HG03045 (cell line): ENCODE results near the gene MYL4.
"Not testable (repeated sequence)": the region's sequence is repeated elsewhere in the genome, so short reads cannot be mapped to it uniquely, and the experiment has no call there.

Experiments used
- ATAC-seq: cut with Tn5 transposase; IDR thresholded peaks from one replicate; pipeline ENCODE4 v1.9.1; 2021; ENCODE audit warnings: mild to moderate bottlenecking, moderate library complexity; ENCODE audit not compliant: unreplicated experiment

The MYL4 gene

GRCh38 chr17:47219621-47220475 lies 10.7 kb downstream of the MYL4 start:
- ATAC-seq: no peak

- ATAC-seq: no peak
Observed at GRCh38 chr17:47220531-47220999, 11.4 kb downstream of the MYL4 start.

- no peak for ATAC-seq
Observed at GRCh38 chr17:47221154-47221553, 12.0 kb downstream of the MYL4 start.

- no peak for ATAC-seq
Observed at GRCh38 chr17:47222047-47222446, 12.9 kb downstream of the MYL4 start.

GRCh38 chr17:47223007-47223406 lies 13.9 kb downstream of the MYL4 start:
- ATAC-seq: no peak

DNA sequence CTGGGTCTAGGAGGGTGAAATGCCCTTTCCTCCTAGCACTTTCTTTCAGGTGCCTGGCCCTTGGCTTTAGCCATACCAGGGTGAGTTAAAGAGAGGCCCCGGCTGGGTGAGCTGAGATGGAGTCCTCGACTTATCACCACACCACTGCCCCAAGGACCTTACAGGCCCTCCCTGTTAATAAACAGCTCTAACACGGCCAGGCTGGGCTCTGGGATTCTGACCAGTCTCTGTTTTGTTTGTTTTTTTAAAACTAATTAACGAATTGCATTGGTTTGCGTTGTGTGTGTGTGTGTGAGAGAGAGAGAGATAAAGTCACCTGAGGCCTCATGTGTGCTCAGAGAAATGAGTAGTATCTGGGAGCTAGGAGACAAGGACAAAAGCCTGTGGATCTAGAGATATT lies 14.3 kb downstream of the MYL4 start:
- no peak for ATAC-seq

DNA sequence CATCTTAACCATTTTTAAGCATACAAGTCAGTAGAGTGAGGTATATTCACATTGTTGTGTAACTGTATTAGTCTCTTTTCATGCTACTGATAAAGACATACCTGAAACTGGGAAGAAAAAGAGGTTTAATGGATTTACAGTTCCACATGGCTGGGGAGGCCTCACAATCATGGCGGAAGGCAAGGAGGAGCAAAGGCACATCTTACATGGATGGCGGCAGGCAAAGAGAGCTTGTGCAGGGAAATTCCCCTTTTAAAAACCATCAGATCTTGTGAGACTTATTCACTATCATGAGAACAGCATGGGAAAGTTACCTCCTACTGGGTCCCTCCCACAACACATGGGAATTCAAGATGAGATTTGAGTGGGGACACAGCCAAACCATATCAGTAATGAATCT lies 14.9 kb downstream of the MYL4 start:
- ATAC-seq: not testable (repeated sequence)

- ATAC-seq: no peak
Observed at GRCh38 chr17:47224966-47225365, 15.8 kb downstream of the MYL4 start.

DNA sequence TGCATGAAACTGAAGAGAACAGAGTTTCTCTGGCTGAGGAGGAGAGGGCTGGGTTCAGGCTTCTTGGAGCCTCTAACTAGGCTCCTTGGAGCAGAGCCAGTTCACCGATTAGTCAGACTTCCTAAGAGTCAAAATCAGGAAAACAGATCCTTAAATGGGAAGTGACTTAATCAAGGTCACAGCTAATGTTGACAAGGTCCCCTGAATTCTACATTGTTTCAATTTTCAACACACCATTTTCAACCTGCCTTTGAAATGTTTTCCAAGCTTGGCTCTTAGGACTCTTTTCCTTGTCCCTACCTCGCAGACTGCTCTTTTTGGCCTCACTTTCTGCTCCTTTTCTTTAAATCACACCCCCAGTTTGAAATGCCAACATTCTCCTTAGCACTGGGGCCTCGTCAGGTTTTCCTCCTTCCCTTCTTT lies 16.3 kb downstream of the MYL4 start:
- ATAC-seq: no peak

- no peak for ATAC-seq
Observed at GRCh38 chr17:47225911-47226688, 17.0 kb downstream of the MYL4 start.

- no peak for ATAC-seq
Observed at GRCh38 chr17:47227862-47228261, 18.7 kb downstream of the MYL4 start.

DNA sequence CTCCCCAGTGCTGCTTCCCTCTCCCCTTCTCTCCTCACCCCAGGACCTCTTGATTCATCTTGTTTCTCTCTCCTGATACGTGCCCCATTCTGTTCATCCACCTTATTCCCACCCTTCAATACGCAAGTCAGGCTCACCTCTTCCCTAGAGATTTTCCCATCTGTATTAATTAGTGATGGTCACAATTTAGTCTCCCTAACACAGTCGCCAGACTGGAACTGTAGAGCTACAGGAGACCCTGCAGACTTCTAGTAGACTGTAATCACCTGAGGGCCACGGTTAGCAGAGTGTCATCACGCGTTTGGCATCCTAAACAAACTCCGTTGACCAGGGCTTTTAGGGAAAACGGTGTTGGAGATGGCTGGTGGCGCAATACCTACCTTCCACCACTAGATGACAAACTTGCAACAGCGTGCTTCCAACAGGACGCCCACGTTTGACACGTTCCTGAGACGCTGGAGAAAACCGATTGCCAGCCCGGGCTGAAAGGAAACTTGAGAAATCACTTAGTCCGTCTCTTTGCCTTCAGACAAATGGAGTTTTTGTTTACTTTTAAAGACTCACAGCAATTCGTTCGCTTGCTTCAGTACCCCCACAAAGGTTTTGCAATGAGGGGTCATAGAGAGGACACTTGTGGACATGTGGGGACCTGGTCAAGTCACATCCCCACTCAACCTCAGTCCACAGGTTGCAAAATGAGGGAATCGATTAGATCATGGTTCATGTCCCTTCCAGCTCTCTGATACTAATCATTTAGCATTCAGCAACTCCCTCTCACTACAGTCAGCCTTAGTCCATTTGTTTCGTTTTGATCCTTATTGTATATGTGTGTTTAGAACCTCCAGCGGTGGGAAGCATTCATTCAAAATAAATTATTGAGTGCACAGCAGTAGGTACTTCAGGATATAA lies 20.6 kb downstream of the MYL4 start:
- peak; percentile 60 for ATAC-seq

- no peak for ATAC-seq
Observed at GRCh38 chr17:47230864-47231263, 21.7 kb downstream of the MYL4 start.

GRCh38 chr17:47231334-47231733 lies 22.2 kb downstream of the MYL4 start:
- ATAC-seq: no peak

- no peak for ATAC-seq
Observed at GRCh38 chr17:47231866-47232265, 22.7 kb downstream of the MYL4 start.

GRCh38 chr17:47232465-47232864 lies 23.3 kb downstream of the MYL4 start:
- ATAC-seq: no peak

GRCh38 chr17:47235506-47235905 lies 26.4 kb downstream of the MYL4 start:
- ATAC-seq: no peak

- no peak for ATAC-seq
Observed at GRCh38 chr17:47235923-47236322, 26.8 kb downstream of the MYL4 start.

- no peak for ATAC-seq
Observed at GRCh38 chr17:47237841-47238240, 28.7 kb downstream of the MYL4 start.

DNA sequence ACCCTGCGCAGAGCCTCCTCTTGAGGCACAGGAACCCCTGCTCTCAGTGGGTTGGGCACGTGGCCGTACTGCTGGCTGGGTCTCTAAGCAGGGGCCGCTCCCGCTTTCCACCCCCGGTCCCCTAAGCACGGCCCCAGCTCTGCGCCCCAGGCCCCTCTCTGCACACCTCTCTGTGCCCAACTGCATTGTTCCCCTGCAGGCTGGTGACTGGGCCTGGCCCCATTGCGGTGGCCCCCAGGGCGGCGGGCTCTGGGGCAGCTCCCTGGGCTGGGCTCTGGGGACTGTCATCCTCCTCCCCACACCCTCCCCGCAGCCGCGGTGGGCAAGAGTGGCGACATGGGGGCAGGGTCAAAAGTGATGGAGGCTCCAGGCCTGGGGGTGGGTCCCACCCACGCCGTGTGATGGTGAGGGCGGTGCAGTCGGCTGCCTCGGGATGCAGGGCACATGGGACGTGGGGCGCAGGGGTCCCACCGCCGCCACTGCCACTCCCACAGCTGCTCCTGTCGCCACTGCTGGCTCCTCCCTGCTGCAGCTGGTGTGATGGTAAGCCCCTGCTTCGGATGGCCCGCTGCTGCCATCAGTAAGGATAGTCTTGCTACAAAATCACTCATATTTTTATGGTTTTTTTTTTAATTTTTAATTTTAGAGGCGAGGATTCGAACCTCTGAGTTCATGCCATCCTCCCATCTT lies 29.3 kb downstream of the MYL4 start:
- no peak for ATAC-seq
